Type B pancreatic cell (in vitro differentiated cells): ENCODE measurements around the gene MYOG. TPM values are rescaled to one million over a fixed set of nuclear protein-coding genes. Genes with fewer than 3 reads are reported as not detected.

Source experiments
- DNase-seq: peaks from one replicate; pipeline ENCODE4 v3.0.0; 2021; ENCODE audit warnings: mixed read lengths; ENCODE audit not compliant: unreplicated experiment; ENCODE audit errors: extremely low spot score
- H3K27ac Mint-ChIP-seq: 2 replicates; pipeline ENCODE4 v1.8.0; 2021; ENCODE audit warnings: mild to moderate bottlenecking, mixed read lengths
- H3K27me3 Mint-ChIP-seq: 2 replicates; pipeline ENCODE4 v1.8.0; 2021; ENCODE audit warnings: mixed read lengths
- H3K36me3 Mint-ChIP-seq: 2 replicates; pipeline ENCODE4 v1.8.0; 2021; ENCODE audit warnings: mixed read lengths
- H3K4me1 Mint-ChIP-seq: one replicate; pipeline ENCODE4 v1.8.0; 2021; ENCODE audit warnings: mixed read lengths; ENCODE audit not compliant: unreplicated experiment
- H3K4me3 Mint-ChIP-seq: 2 replicates; pipeline ENCODE4 v1.8.0; 2021; ENCODE audit warnings: mild to moderate bottlenecking, mixed read lengths
- H3K9me3 Mint-ChIP-seq: 2 replicates; pipeline ENCODE4 v1.8.0; 2021; ENCODE audit warnings: mixed read lengths
- total RNA-seq: library from RNA; stranded (reverse); gene quantifications from 2 replicates; pipeline ENCODE4 v1.2.1, GENCODE V29; 2021; ENCODE audit warnings: low replicate concordance
- TF ChIP-seq, protein P1 (sequence below): fragments of 200-600 bp; sonication (generic); conservative IDR thresholded peaks from 2 replicates; pipeline ENCODE4 v1.5.0; 2021; ENCODE audit warnings: antibody characterized with exemption, mild to moderate bottlenecking

MYOG gene
- total RNA-seq, 1 donor from 2014 or later: 2.1 TPM

DNA sequence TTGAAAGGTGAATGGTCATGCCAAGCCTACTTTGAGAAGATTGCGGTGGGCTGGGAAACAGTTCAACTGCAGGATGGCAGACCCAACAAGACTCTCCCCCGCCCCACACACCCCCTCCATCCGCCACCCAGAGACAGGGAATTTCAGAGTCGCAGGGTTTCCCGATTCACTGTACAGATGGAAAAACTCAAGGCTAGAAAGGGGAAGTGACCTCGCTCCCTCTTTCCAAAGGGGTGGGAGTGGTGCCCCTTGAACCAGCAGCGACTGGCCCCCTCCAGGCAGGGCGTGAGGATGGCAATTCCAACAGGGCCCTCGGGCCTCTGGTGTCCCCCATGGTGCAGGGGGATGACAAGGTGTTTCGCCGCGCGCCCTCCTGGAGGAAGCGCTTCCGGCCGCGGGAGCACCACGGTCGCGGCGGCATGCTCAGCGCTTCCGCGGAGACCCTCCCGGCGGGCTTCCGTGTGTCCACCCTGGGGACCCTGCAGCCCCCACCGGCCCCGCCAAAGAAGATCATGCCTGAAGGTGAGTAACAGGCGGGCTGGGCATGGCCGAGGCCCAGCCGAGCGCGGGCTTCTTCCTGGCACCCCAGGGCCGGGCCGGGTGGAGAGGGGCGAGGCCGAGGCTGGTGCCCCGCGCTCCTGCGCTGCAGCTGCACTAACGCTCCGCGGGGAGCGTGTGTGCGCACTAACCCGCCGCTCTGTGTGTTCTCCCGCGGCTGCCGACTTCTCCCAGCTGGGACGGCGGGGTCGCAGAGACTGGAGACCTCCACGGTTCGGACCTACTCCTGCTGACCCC, 10.4 kb downstream of the MYOG start:
- no peak for DNase-seq
- Mint-ChIP-seq H3K27ac (no peak overlapping the region), H3K27me3 (peaks cover 82% of the 10 kb centered on the region), H3K4me3 (peak overlapping the region; percentile 65), H3K9me3 (no peaks in the 10 kb centered on the region), H3K36me3 (no peaks in the 10 kb centered on the region), H3K4me1 (no peaks in the 10 kb centered on the region)
- TF ChIP-seq, protein P1, sequence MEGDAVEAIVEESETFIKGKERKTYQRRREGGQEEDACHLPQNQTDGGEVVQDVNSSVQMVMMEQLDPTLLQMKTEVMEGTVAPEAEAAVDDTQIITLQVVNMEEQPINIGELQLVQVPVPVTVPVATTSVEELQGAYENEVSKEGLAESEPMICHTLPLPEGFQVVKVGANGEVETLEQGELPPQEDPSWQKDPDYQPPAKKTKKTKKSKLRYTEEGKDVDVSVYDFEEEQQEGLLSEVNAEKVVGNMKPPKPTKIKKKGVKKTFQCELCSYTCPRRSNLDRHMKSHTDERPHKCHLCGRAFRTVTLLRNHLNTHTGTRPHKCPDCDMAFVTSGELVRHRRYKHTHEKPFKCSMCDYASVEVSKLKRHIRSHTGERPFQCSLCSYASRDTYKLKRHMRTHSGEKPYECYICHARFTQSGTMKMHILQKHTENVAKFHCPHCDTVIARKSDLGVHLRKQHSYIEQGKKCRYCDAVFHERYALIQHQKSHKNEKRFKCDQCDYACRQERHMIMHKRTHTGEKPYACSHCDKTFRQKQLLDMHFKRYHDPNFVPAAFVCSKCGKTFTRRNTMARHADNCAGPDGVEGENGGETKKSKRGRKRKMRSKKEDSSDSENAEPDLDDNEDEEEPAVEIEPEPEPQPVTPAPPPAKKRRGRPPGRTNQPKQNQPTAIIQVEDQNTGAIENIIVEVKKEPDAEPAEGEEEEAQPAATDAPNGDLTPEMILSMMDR: no peak

DNA sequence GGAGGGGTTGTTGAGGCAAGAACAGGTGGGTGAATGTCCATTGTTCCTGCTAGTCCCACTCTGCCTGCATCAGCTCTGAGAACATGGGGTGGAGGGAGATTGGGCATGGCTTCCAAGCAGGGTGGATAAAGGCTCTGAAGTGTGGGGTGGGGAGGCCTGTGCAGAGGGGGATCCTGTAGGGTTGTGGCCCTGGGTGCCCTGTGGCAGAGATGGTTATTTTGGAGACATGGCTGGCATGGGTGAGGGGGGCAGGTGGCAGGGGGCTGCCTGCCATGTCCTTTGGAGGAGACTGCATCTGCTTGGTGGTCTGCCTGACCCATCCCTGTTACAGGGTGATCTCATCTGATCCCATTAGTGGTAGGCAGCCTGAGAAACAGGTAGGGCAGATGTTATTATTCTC, 11.2 kb downstream of the MYOG start:
- H3K4me3 Mint-ChIP-seq: no peak overlapping the region
- H3K27ac Mint-ChIP-seq: no peak overlapping the region
- TF ChIP-seq, protein P1: no peak
- no peaks in the 10 kb centered on the region for H3K36me3 Mint-ChIP-seq
- peaks cover 4% of the 10 kb centered on the region for H3K4me1 Mint-ChIP-seq
- H3K27me3 Mint-ChIP-seq: peaks cover 75% of the 10 kb centered on the region
- no peaks in the 10 kb centered on the region for H3K9me3 Mint-ChIP-seq
- DNase-seq: no peak

DNA sequence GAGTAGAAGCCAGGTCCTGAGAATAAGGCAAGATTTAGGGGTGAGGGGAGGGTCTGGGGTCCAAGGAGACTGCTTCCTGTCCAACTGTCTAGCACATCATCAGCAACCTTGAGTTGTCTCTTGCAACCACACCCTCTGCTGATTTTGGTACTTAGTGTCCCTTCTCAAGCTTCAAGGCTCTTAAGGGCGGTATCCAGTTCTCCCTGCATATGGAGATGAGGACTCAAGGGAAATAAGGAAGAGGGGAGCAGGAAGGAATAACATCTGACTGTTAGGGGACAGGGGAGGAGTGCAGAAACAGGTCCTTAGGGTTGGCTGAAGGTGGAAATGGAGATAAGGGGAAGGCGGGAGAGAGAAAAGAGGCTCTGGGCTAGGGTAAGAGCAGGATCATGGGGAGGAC, 12.3 kb downstream of the MYOG start:
- Mint-ChIP-seq H3K9me3 (no peaks in the 10 kb centered on the region), H3K4me1 (peaks cover 15% of the 10 kb centered on the region)
- no peak for DNase-seq

DNA sequence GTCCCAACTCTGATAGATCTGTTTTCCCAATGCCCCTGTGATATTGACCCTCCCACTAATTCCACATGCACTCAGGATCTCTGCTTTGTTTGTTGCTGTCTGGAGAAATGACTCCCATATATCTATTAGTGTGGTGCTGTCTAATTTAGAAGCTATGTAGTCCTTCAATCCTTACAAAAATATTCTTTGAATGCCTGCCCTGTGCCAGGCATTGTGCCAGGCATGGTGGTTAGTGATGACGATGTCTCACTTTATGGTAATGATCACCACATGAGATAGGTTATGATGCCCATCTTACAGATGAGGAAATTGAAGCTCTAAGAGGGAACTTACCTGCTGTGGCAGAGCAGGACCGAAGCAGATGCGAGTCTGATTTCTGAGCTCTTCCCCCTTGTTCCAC, 12.9 kb downstream of the MYOG start:
- H3K27me3 Mint-ChIP-seq: peaks cover 58% of the 10 kb centered on the region
- no peak for DNase-seq
- TF ChIP-seq, protein P1: no peak
- H3K36me3 Mint-ChIP-seq: no peaks in the 10 kb centered on the region
- no peak overlapping the region for H3K27ac Mint-ChIP-seq
- no peaks in the 10 kb centered on the region for H3K9me3 Mint-ChIP-seq
- H3K4me1 Mint-ChIP-seq: peaks cover 15% of the 10 kb centered on the region
- H3K4me3 Mint-ChIP-seq: no peak overlapping the region

More for the DNA sequence above, 12.3 kb downstream of the MYOG start:
- H3K4me3 Mint-ChIP-seq: no peak overlapping the region
- H3K36me3 Mint-ChIP-seq: no peaks in the 10 kb centered on the region
- TF ChIP-seq, protein P1: no peak
- no peak overlapping the region for H3K27ac Mint-ChIP-seq
- H3K27me3 Mint-ChIP-seq: peaks cover 63% of the 10 kb centered on the region

DNA sequence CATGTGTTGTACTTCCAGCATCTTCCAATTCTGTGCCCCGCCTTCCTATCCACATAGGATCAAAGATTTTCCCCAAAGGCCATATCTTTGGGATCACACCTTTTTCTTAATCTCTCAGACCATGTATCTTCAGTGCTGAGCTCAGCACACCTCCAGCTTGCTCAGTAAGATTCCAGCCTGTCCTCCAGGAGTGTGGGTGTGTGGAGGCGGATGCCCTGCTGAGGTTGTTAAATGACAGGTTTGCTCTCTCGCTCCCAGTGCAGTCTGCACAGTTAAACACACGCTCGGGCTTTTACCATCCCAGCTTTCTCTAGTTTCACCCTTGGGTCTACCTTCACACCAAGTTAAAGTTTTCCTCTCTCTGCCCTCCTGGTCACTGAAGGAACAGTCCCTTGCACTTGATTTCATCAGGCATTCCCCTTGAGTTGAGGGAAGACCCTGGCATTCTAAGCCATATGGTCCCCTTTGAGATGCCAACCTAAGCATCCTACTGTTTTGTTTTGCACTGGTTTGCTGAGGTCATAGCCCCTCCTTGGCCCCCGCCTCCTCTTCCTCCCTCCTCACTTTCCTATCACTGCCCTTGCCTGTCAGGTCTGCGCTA, 13.7 kb downstream of the MYOG start:
- no peak for DNase-seq
- Mint-ChIP-seq H3K4me3 (no peak overlapping the region), H3K36me3 (no peaks in the 10 kb centered on the region), H3K9me3 (no peaks in the 10 kb centered on the region), H3K27me3 (peaks cover 54% of the 10 kb centered on the region), H3K4me1 (peaks cover 15% of the 10 kb centered on the region), H3K27ac (no peak overlapping the region)
- TF ChIP-seq, protein P1: no peak
